K562 (cell line): ENCODE measurements around the gene MYH11. TPM values are rescaled to one million over a fixed set of nuclear protein-coding genes. Genes with fewer than 3 reads are reported as not detected.

Source experiments
- ATAC-seq: fragments of 200-7000 bp; cut with Tn5 transposase; 3 replicates; pipeline ENCODE4 v1.9.1; 2020; ENCODE audit warnings: moderate library complexity
- BruUV-seq: library from RNA; stranded (reverse); fragments of 400-500 nt; replicated peaks from 2 replicates; lab custom pipeline; 2021; lab: Mats Ljungman, UMichigan
- CTCF ChIA-PET: fragments of 300-600 bp; formaldehyde crosslinking; extraction: SDS; loops from one replicate; lab custom pipeline; 2021; ENCODE audit warnings: low intra/inter-chr PET ratio; lab: Yijun Ruan, JAX
- POLR2A ChIA-PET: fragments of 300-600, 350-650 bp; sonication (Branson Sonifier 250); formaldehyde crosslinking; extraction: SDS; loops from one replicate; lab custom pipeline; 2021; ENCODE audit warnings: antibody characterized with exemption, inconsistent platforms; lab: Yijun Ruan, JAX
- DNase-seq, 4 experiments: peaks; one replicate each; pipeline versions ENCODE4 v3.0.0 to v3.0.0-alpha.2; 2011 to 2018; ENCODE audit warnings: low spot score in 3 of 4, mixed read lengths in 3 of 4; ENCODE audit errors: extremely low read depth in 1 of 4
- FAIRE-seq: peaks from 2 replicates; lab custom pipeline; 2011; peaks lifted over from hg19 to GRCh38; lab: Jason Lieb, UNC
- H2AFZ ChIP-seq: 2 replicates; pipeline ENCODE4 v1.6.0; 2011; ENCODE audit warnings: low read depth, low read length, control low read depth, inconsistent platforms
- H3K27ac ChIP-seq: fragments of 200-600 bp; 3 replicates; pipeline ENCODE4 v1.8.0; 2011; ENCODE audit warnings: low read depth, mild to moderate bottlenecking, control low read depth, inconsistent platforms, low read length, moderate library complexity, mixed read lengths; ENCODE audit errors: extremely low read depth
- H3K27me3 ChIP-seq, 2 experiments: fragments of 300-600 bp in 1 of 2; 2 replicates in 1 of 2; 3 replicates in 1 of 2; pipeline versions ENCODE4 v1.6.0 to v1.8.0; 2011; ENCODE audit warnings: inconsistent platforms in 2 of 2, low read length in 2 of 2, mild to moderate bottlenecking in 1 of 2, mixed read lengths in 1 of 2, moderate library complexity in 1 of 2; ENCODE audit not compliant: control insufficient read depth in 2 of 2, insufficient read depth in 2 of 2
- H3K36me3 ChIP-seq: fragments of 300-600 bp; 3 replicates; pipeline ENCODE4 v1.8.0; 2011; ENCODE audit warnings: mild to moderate bottlenecking, low read length, inconsistent platforms; ENCODE audit not compliant: control insufficient read depth, insufficient read depth
- H3K4me1 ChIP-seq, 2 experiments: fragments of 200-600 bp in 1 of 2; replicated peaks in 1 of 2; 2 replicates in 1 of 2; 3 replicates in 1 of 2; pipeline versions ENCODE4 v1.5.1 to v1.8.0; 2011; ENCODE audit warnings: inconsistent platforms in 2 of 2, low read length in 2 of 2, mild to moderate bottlenecking in 1 of 2, mixed read lengths in 1 of 2, moderate library complexity in 1 of 2; ENCODE audit not compliant: control insufficient read depth in 2 of 2, insufficient read depth in 2 of 2
- H3K4me2 ChIP-seq: 2 replicates; pipeline ENCODE4 v1.6.1; 2011; ENCODE audit warnings: low read length, control low read depth, inconsistent platforms, mixed read lengths; ENCODE audit not compliant: insufficient read depth
- H3K4me3 ChIP-seq: fragments of 200-600 bp; sonication (generic), shearing (Covaris generic); 2 replicates; pipeline ENCODE4 v1.5.1; 2016; ENCODE audit warnings: control low read depth, inconsistent platforms
- H3K79me2 ChIP-seq: fragments of 200-600 bp; 3 replicates; pipeline ENCODE4 v1.8.0; 2011; ENCODE audit warnings: low read length, inconsistent platforms; ENCODE audit not compliant: control insufficient read depth, insufficient read depth
- H3K9ac ChIP-seq, 2 experiments: 2 replicates each; pipeline versions ENCODE4 v1.6.0 to v1.6.1; 2011; ENCODE audit warnings: low read depth in 2 of 2, low read length in 2 of 2, control low read depth in 1 of 2, inconsistent platforms in 1 of 2, mild to moderate bottlenecking in 1 of 2, mixed read lengths in 1 of 2; ENCODE audit not compliant: insufficient read depth in 1 of 2
- H3K9me1 ChIP-seq: one replicate; pipeline ENCODE4 v1.6.0; 2011; ENCODE audit warnings: inconsistent platforms, mild to moderate bottlenecking, low read length, moderate library complexity; ENCODE audit not compliant: control insufficient read depth, insufficient read depth
- H3K9me3 ChIP-seq: replicated peaks from 2 replicates; pipeline ENCODE4 v1.5.1; 2011; ENCODE audit warnings: low read depth, low read length, inconsistent platforms; ENCODE audit not compliant: control insufficient read depth, insufficient read depth
- H4K20me1 ChIP-seq: replicated peaks from 2 replicates; pipeline ENCODE4 v1.6.1; 2011; ENCODE audit warnings: low read length, inconsistent platforms, mixed read lengths; ENCODE audit not compliant: control insufficient read depth, insufficient read depth
- BRCA1 ChIP-seq, 2 experiments: fragments of 450-650 bp in 1 of 2; sonication (generic) in 1 of 2; formaldehyde crosslinking in 1 of 2; IDR thresholded peaks; 2 replicates each; pipeline versions ENCODE4 v1.5.0 to v1.6.1; 2017 to 2020; ENCODE audit warnings: mild to moderate bottlenecking in 1 of 2, missing genetic modification reagents in 1 of 2
- CREB5 ChIP-seq: fragments of 250-450 bp; sonication (Bioruptor Pico); IDR thresholded peaks from 2 replicates; pipeline ENCODE4 v1.5.0; 2020; ENCODE audit warnings: mild to moderate bottlenecking
- FOS ChIP-seq: IDR thresholded peaks from 3 replicates; pipeline ENCODE4 v1.6.1; 2011; ENCODE audit not compliant: insufficient read length; ENCODE audit errors: extremely low read depth
- FOXP1 ChIP-seq: sonication (generic); formaldehyde crosslinking; IDR thresholded peaks from 2 replicates; pipeline ENCODE4 v1.8.0; 2022; ENCODE audit warnings: mild to moderate bottlenecking, missing genetic modification reagents
- ILK ChIP-seq: fragments of 450-650 bp; IDR thresholded peaks from 2 replicates; pipeline ENCODE4 v1.6.1; 2016; ENCODE audit warnings: missing genetic modification characterization, low read depth, mild to moderate bottlenecking, missing compliant biosample characterization, moderate library complexity, borderline replicate concordance
- NCOA1 ChIP-seq: fragments of 450-650 bp; IDR thresholded peaks from 2 replicates; pipeline ENCODE4 v1.6.1; 2016; ENCODE audit warnings: low read depth
- NFXL1 ChIP-seq: fragments of 450-650 bp; formaldehyde crosslinking; IDR thresholded peaks from 2 replicates; pipeline ENCODE4 v1.4.0; 2021; ENCODE audit warnings: mild to moderate bottlenecking
- POLR3G ChIP-seq: IDR thresholded peaks from 2 replicates; pipeline ENCODE4 v1.6.1; 2011; ENCODE audit not compliant: insufficient read length, insufficient replicate concordance; ENCODE audit errors: extremely low read depth
- PTBP1 ChIP-seq: fragments of 200-400 bp; formaldehyde crosslinking; IDR thresholded peaks from 2 replicates; pipeline ENCODE4 v1.6.1; 2017; ENCODE audit warnings: low read depth, low read length
- THAP7 ChIP-seq: fragments of 250-450 bp; sonication (Bioruptor Pico); IDR thresholded peaks from 2 replicates; pipeline ENCODE4 v1.5.0; 2021
- ZNF133 ChIP-seq: fragments of 250-450 bp; sonication (Bioruptor Pico); IDR thresholded peaks from 2 replicates; pipeline ENCODE4 v1.4.0; 2020; ENCODE audit warnings: mild to moderate bottlenecking
- ZNF175 ChIP-seq: fragments of 200-800 bp; sonication (Bioruptor generic); IDR thresholded peaks from 2 replicates; pipeline ENCODE4 v1.6.1; 2016; ENCODE audit warnings: low read depth, mild to moderate bottlenecking, missing genetic modification characterization, missing compliant biosample characterization
- ZNF232 ChIP-seq: sonication (generic); formaldehyde crosslinking; IDR thresholded peaks from 2 replicates; pipeline ENCODE4 v1.8.0; 2022; ENCODE audit warnings: mild to moderate bottlenecking, missing genetic modification reagents
- ZNF707 ChIP-seq: fragments of 250-450 bp; sonication (Bioruptor Pico); conservative IDR thresholded peaks from 2 replicates; pipeline ENCODE4 v1.8.0; 2022; ENCODE audit warnings: inconsistent platforms, mild to moderate bottlenecking, moderate library complexity
- ZNF76 ChIP-seq: fragments of 250-450 bp; sonication (Bioruptor Pico); IDR thresholded peaks from 2 replicates; pipeline ENCODE4 v1.4.0; 2020; ENCODE audit warnings: mild to moderate bottlenecking, moderate library complexity, borderline replicate concordance
- WGBS: fragments of 100-300 bp; shearing (Covaris generic); methylation state at CpG from one replicate; pipeline ENCODE4 v1.1.6; 2016; ENCODE audit warnings: low coverage, mixed read lengths; ENCODE audit not compliant: insufficient coverage; ENCODE audit errors: missing lambda C conversion rate; 5-methylcytosine and 5-hydroxymethylcytosine counted together
- in situ Hi-C: fragments of 300-500 bp; cut with MboI; formaldehyde crosslinking; loops from 4 replicates; pipeline ENCODE4 v1.15.0; 2018; ENCODE audit warnings: inconsistent platforms, mixed read lengths
- intact Hi-C: fragments of 100-400 bp; cut with micrococcal nuclease; formaldehyde crosslinking; loops from 2 replicates; pipeline ENCODE4 v1.14.2; 2022
- polyA plus RNA-seq, 8 experiments: library from polyadenylated mRNA; depleted of rRNA in 4 of 8; stranded (reverse) in 5 of 8; unstranded in 3 of 8; fragments of >200 nt; fragmentation: Nextera tagmentation in 2 of 8; fragmentation: Illumina TruSeq in 1 of 8; extraction: Ambion mirVana in 2 of 8; extraction: Trizol in 1 of 8; gene quantifications; 2 replicates each; pipeline versions ENCODE4 v1.2.1 to v1.2.3, GENCODE V29; 2011 to 2014; ENCODE audit warnings: inconsistent platforms in 1 of 8, missing spikeins in 1 of 8
- total RNA-seq, 7 experiments: library from RNA; depleted of rRNA in 6 of 7; stranded (reverse); fragments of >200 nt in 6 of 7; fragmentation: Illumina TruSeq in 2 of 7; extraction: Trizol in 2 of 7; gene quantifications; 2 replicates each; pipeline versions ENCODE4 v1.2.1 to v1.2.3, GENCODE V29; 2011 to 2021; ENCODE audit warnings: low replicate concordance in 1 of 7

Gene MYH11
- total and polyA plus RNA-seq, 9 of the 15 experiments (the other 6 are each of a cell fraction or from before 2014, with no cell fraction given) = 0.05 to 0.47 (median 0.08) TPM; not detected in 5

- in situ Hi-C loops (no loop called here), intact Hi-C loops (no loop called here)
- ChIA-PET POLR2A (interaction anchor here (1.3 kb wide), 1 partner anchor 13 kb away, joined by 3 read pairs; no protein-coding TSS in a partner anchor), CTCF (no interaction called here)
- FAIRE-seq = no peak
- no peak for ATAC-seq
- no peak for TF ChIP-seq ZNF707
- no peak for TF ChIP-seq CREB5
- TF ChIP-seq NCOA1 = no peak
- TF ChIP-seq ZNF76 (CRISPR knock-in tag) = no peak
- TF ChIP-seq ZNF133 (CRISPR knock-in tag) = no peak
- no peak for TF ChIP-seq NFXL1
- TF ChIP-seq FOS = no peak
- no peak for TF ChIP-seq ZNF175 (CRISPR knock-in tag)
- TF ChIP-seq ILK (tag) = no peak
- no peak for TF ChIP-seq PTBP1
- no peak for TF ChIP-seq ZNF232 (CRISPR knock-in tag)
- TF ChIP-seq FOXP1 (CRISPR knock-in tag) = no peak
- TF ChIP-seq BRCA1 (IDR thresholded peaks at IDR 0.05) = no peak
- no peak for TF ChIP-seq BRCA1 (CRISPR knock-in tag; IDR thresholded peaks at IDR 0.05)
- TF ChIP-seq POLR3G = no peak
- TF ChIP-seq THAP7 (CRISPR knock-in tag) = no peak
- H3K4me1 ChIP-seq = no peaks in the 10 kb centered on the region; a peak in 1 of 5 replicates
- no peak overlapping the region for H3K27ac ChIP-seq
- H3K9ac ChIP-seq = no peak overlapping the region
- H3K4me3 ChIP-seq = no peak overlapping the region
- 30% methylated on average over 10 of the region's 10 CpGs for WGBS
- no peak overlapping the region for H2AFZ ChIP-seq
- BruUV-seq = no TSS peak
- 0 out of 2 replicates have a peak, but pooled peaks cover 4% of the 10 kb centered on the region for H4K20me1 ChIP-seq
- no peaks in the 10 kb centered on the region for H3K79me2 ChIP-seq
- no peak overlapping the region for H3K4me2 ChIP-seq
- no peaks in the 10 kb centered on the region for H3K9me3 ChIP-seq
- H3K27me3 ChIP-seq = peaks cover 3 to 31% of the 10 kb centered on the region in 2 experiments; a peak in 4 of 5 replicates
- DNase-seq = no peak
- no peaks in the 10 kb centered on the region for H3K36me3 ChIP-seq
- no peaks in the 10 kb centered on the region for H3K9me1 ChIP-seq
Measured at GRCh38 chr16:15783985-15784384, 72.8 kb downstream of the MYH11 start.
